Hepatocyte (in vitro differentiated cells): ENCODE measurements around the gene PLBD1. TPM values are rescaled to one million over a fixed set of nuclear protein-coding genes. Genes with fewer than 3 reads are reported as not detected.

ENCODE experiments used
- DNase-seq: peaks from one replicate; pipeline ENCODE4 v3.0.0-alpha.2; 2016; ENCODE audit warnings: low spot score
- H2AFZ ChIP-seq: fragments of 200-600 bp; sonication (generic); 2 replicates; pipeline ENCODE4 v1.6.0; 2016; ENCODE audit warnings: antibody characterized with exemption, mild to moderate bottlenecking
- H3K27ac ChIP-seq: fragments of 200-600 bp; sonication (generic); 2 replicates; pipeline ENCODE4 v1.5.1; 2016; ENCODE audit warnings: mild to moderate bottlenecking
- H3K27me3 ChIP-seq: fragments of 200-600 bp; sonication (generic); 2 replicates; pipeline ENCODE4 v1.6.1; 2016
- H3K36me3 ChIP-seq: fragments of 200-600 bp; sonication (generic); replicated peaks from 2 replicates; pipeline ENCODE4 v1.5.1; 2016; ENCODE audit warnings: low read depth; ENCODE audit not compliant: insufficient read depth
- H3K4me1 ChIP-seq: fragments of 200-600 bp; sonication (generic); 2 replicates; pipeline ENCODE4 v1.5.1; 2016; ENCODE audit warnings: mild to moderate bottlenecking, moderate library complexity; ENCODE audit not compliant: insufficient read depth
- H3K4me2 ChIP-seq: fragments of 200-600 bp; sonication (generic); 2 replicates; pipeline ENCODE4 v1.6.0; 2016
- H3K4me3 ChIP-seq: fragments of 200-600 bp; sonication (generic); 2 replicates; pipeline ENCODE4 v1.5.1; 2016; ENCODE audit warnings: mild to moderate bottlenecking
- H3K79me2 ChIP-seq: fragments of 200-600 bp; sonication (generic); 2 replicates; pipeline ENCODE4 v1.6.0; 2017; ENCODE audit warnings: mild to moderate bottlenecking
- H3K9me2 ChIP-seq: fragments of 200-600 bp; sonication (generic); replicated peaks from 2 replicates; pipeline ENCODE4 v1.6.0; 2017; ENCODE audit warnings: mild to moderate bottlenecking; ENCODE audit not compliant: insufficient read depth
- H3K9me3 ChIP-seq: fragments of 200-600 bp; sonication (generic); 2 replicates; pipeline ENCODE4 v1.5.1; 2016; ENCODE audit warnings: low read depth, mild to moderate bottlenecking
- H4K20me1 ChIP-seq: fragments of 200-600 bp; sonication (generic); 2 replicates; pipeline ENCODE4 v1.6.0; 2016; ENCODE audit warnings: mild to moderate bottlenecking; ENCODE audit not compliant: insufficient read depth, poor library complexity, severe bottlenecking
- CTCF ChIP-seq: fragments of 200-600 bp; sonication (generic); IDR thresholded peaks from 2 replicates; pipeline ENCODE4 v1.5.1; 2016; ENCODE audit warnings: antibody characterized with exemption, mild to moderate bottlenecking; ENCODE audit not compliant: poor library complexity
- EZH2 ChIP-seq: fragments of 200-600 bp; sonication (generic); IDR thresholded peaks from 2 replicates; pipeline ENCODE4 v1.6.1; 2016; ENCODE audit warnings: antibody characterized with exemption, mild to moderate bottlenecking, borderline replicate concordance
- EZH2phosphoT487 ChIP-seq: fragments of 200-600 bp; sonication (generic); IDR thresholded peaks from one replicate; pipeline ENCODE4 v1.6.1; 2018; ENCODE audit warnings: antibody characterized with exemption, mild to moderate bottlenecking, low read depth, moderate library complexity; ENCODE audit not compliant: unreplicated experiment, severe bottlenecking
- WGBS: methylation state at CpG from one replicate; pipeline ENCODE4 v1.1.6; 2016; ENCODE audit warnings: low lambda C conversion rate; ENCODE audit errors: missing lambda C conversion rate; 5-methylcytosine and 5-hydroxymethylcytosine counted together
- polyA plus RNA-seq: library from polyadenylated mRNA; unstranded; fragments of >200 nt; fragmentation: Nextera tagmentation; extraction: Ambion mirVana; gene quantifications from 2 replicates; pipeline ENCODE4 v1.2.1, GENCODE V29; 2016
- total RNA-seq: library from RNA; depleted of rRNA; stranded (reverse); fragments of >200 nt; gene quantifications from 2 replicates; pipeline ENCODE4 v1.2.3, GENCODE V29; 2014

The PLBD1 gene
- total and polyA plus RNA-seq, 2 experiments from 2014 or later: 18.6 to 19.1 TPM

DNA sequence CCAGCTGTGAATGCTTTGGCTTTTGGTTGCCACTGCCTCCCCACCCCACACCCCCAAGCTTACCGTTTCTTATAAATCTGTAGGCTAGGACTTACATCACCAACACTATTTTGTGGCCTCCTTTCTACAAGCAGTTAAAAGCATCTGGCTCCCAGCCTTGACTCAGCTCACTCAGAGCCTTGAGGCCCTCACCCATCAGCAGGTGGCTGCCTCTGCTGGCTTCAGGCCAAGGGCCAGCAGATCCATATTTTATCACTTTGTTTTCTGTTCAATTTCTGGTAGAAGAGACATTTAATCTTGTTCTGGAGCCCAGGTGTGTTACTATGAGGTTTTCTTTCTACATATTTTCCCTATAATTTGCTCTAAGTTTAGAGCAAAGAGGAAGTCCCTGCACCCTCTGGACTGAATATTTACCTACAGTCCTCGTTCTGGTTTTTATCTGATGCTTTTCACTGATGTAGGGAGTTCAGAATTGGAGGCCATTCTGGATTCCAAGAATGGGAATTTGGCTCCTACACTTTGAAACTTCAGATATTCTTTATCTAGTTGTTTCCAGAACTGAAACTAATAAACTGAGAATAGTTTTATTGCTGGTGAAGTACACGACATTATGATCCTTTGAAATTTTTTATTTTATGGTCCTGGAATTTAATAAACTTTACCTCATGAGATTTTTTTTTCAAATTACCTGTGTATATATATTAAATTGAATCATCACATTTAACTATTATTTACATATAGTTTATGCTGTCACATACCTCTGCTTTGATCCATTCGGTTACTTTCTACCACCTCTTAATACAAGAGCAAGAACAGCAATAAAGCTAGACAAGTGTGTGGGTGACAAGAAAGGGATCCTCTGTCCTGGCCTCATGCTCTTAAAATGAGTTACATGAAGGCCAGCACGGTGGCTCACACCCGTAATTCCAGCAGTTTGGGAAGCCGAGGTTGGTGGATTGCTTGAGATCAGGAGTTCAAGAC, 22.2 kb downstream of the PLBD1 start:
- WGBS: 85% methylated on average over 7 of the region's 7 CpGs
- Histone ChIP-seq H4K20me1 (no peaks in the 10 kb centered on the region), H3K36me3 (no peaks in the 10 kb centered on the region), H3K27me3 (no peaks in the 10 kb centered on the region), H2AFZ (no peak overlapping the region), H3K27ac (no peak overlapping the region), H3K79me2 (no peaks in the 10 kb centered on the region), H3K9me2 (no peaks in the 10 kb centered on the region), H3K4me3 (no peak overlapping the region), H3K9me3 (no peaks in the 10 kb centered on the region), H3K4me1 (no peaks in the 10 kb centered on the region), H3K4me2 (no peak overlapping the region)
- no peak for DNase-seq
- TF ChIP-seq EZH2phosphoT487: no peak
- no peak for TF ChIP-seq CTCF
- TF ChIP-seq EZH2: no peak

GRCh38 chr12:14540801-14541462, 26.8 kb downstream of the PLBD1 start:
- H3K9me2 ChIP-seq: no peaks in the 10 kb centered on the region
- no peak overlapping the region for H3K4me2 ChIP-seq
- no peaks in the 10 kb centered on the region for H4K20me1 ChIP-seq
- H3K36me3 ChIP-seq: no peaks in the 10 kb centered on the region
- no peak overlapping the region for H3K4me3 ChIP-seq
- 80% methylated on average over 4 of the region's 4 CpGs for WGBS
- H3K4me1 ChIP-seq: no peaks in the 10 kb centered on the region
- no peak overlapping the region for H2AFZ ChIP-seq
- H3K9me3 ChIP-seq: no peaks in the 10 kb centered on the region
- no peak overlapping the region for H3K27ac ChIP-seq
- TF ChIP-seq EZH2phosphoT487 (no peak), EZH2 (no peak), CTCF (no peak)
- no peak for DNase-seq
- H3K79me2 ChIP-seq: no peaks in the 10 kb centered on the region
- H3K27me3 ChIP-seq: no peaks in the 10 kb centered on the region

GRCh38 chr12:14537088-14537487, 30.6 kb downstream of the PLBD1 start:
- H3K4me1 ChIP-seq: no peaks in the 10 kb centered on the region
- no peaks in the 10 kb centered on the region for H4K20me1 ChIP-seq
- no peak overlapping the region for H3K27ac ChIP-seq
- H3K79me2 ChIP-seq: no peaks in the 10 kb centered on the region
- no peaks in the 10 kb centered on the region for H3K36me3 ChIP-seq
- H3K9me2 ChIP-seq: no peaks in the 10 kb centered on the region
- H3K4me3 ChIP-seq: no peak overlapping the region
- DNase-seq: no peak
- WGBS: 92% methylated on average over 5 of the region's 5 CpGs
- H2AFZ ChIP-seq: no peak overlapping the region
- H3K27me3 ChIP-seq: no peaks in the 10 kb centered on the region
- no peak overlapping the region for H3K4me2 ChIP-seq
- no peak for TF ChIP-seq CTCF
- no peak for TF ChIP-seq EZH2
- no peak for TF ChIP-seq EZH2phosphoT487
- no peaks in the 10 kb centered on the region for H3K9me3 ChIP-seq
